HG02588 (cell line): ENCODE results near the gene RAB36.

Experiments
- ATAC-seq: cut with Tn5 transposase; IDR thresholded peaks from one replicate; pipeline ENCODE4 v1.9.1; 2021; ENCODE audit warnings: mild to moderate bottlenecking, moderate library complexity; ENCODE audit not compliant: unreplicated experiment

The RAB36 gene

GRCh38 chr22:23180301-23180892, 35.1 kb downstream of the RAB36 start, which contains the start of gene BCR:
Gene BCR, plus strand, starts transcription at chr22:23180509. Its CDS starts 452 bp downstream, at chr22:23180961.
- ATAC-seq = peak; percentile 60

- ATAC-seq = no peak
These were observed 35.8 kb downstream of the RAB36 start for GRCh38 chr22:23180893-23181720.

- ATAC-seq = no peak
These were observed 36.5 kb downstream of the RAB36 start for GRCh38 chr22:23181721-23182308.

DNA sequence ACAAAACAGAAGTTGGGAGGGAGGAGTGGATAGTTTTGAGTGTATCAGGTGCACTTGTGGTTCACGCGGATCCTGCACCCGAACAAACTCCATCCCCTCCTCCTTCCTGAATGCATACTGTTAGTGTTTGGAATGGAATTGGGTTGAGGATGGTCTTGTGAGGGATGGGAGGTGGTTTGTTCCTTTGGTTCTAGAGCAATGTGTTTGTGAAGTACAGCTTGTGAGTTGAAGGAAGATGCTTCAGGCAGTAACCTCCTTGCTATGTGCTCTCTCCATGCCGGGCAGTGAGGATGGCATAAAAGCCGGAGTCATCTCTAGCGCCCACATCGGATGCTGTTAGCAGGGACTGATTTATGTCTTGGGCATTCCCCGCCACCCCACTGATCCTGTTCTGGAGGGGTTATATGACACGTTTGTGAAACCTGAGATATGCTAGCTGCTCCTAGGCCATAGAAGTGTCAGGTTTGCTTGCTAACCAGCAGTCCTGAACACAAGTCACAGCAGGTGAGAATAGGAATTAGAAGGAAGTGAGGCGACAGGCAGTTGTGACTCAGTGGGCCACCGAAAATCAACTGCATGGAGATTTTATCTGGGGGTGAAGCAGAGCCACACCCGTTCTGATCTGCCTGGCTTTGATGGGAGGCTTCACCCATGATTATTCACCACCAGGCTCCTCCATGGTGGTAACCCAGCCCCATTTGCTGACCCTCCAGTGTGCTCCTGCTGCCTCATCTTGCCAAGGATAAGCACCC, 37.2 kb downstream of the RAB36 start:
- no peak for ATAC-seq

DNA sequence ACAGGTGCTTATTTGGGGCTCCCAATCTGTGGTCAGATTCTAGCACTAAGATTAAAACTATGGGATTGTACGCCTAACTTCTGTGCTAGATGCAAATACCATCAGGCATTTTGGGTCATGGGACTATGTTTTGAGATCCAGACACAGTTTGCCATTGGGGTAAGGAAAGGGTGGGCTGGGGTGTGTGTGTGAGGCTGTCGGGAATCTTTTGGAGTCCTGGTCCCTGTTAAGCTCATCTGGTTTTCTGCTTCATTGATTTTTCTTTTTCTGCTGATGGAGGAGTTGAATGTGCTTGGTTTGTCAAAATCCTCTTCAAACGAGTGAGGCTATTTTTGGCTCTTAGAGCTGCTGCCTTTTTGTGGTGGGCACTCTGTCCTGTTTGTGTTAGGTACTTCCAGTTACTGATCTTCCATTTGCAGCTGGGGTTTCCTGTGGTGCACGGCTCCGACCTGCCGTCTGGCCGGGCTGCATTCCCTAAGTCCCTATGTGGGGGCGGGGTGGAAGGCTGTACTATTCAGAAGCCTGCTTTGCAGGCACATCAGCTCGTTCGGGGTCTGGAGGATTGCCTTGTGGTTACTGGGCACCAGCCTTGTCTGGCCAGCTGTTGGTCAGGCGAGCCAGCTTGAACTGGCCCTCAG, 37.9 kb downstream of the RAB36 start:
- ATAC-seq = no peak

DNA sequence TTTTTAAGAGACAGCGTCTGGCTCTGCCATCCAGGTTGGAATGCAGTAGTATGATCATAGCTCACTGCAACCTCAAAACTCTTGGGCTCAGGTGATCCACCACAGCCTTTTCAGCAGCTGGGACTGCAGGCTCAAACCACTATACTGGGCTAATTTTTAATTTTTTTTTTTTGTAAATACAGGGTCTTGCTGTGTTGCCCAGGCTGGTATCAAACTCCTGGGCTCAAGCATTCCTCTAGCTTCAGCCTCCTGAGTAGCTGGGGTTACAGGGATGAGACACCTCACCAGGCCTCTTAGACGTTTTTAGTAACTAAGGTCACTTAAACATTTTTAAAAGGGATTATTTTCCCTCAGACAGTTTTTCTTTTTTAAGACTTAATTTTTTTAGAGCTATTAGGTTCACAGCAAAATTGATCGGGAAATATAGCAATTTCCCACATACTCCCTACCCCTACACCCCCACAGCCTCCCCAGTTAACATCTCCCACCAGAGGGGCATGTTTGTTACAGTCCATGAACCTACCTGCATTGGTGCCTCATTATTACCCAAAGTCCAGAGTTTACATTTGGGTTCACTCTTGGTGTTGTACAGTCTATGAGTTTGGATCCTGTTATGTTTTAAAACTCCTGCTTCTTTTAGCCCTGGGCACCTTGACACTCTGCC, 39.0 kb downstream of the RAB36 start:
- no peak for ATAC-seq

DNA sequence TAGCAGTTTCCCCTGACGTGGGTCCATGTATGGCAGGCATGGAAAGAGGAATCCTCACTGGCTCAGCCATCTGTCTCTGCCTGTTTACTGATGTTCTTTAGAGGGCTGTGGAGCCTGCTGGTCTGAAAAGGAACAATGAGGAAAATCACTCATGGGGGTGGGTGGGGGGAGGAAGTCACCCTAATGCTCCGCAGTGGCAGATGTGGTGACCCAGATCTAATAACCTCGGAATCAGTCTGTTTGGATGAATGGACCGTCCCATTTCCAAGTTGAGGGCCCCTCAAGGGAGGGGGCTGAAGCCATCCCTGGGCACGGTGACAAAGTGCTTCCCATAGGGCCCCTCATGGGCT, 39.5 kb downstream of the RAB36 start:
- ATAC-seq = no peak

GRCh38 chr22:23187211-23187610, 41.9 kb downstream of the RAB36 start:
- no peak for ATAC-seq

GRCh38 chr22:23187871-23188700, 42.8 kb downstream of the RAB36 start:
- no peak for ATAC-seq

GRCh38 chr22:23190526-23190925, 45.2 kb downstream of the RAB36 start:
- ATAC-seq = no peak

GRCh38 chr22:23192133-23192532, 46.9 kb downstream of the RAB36 start:
- no peak for ATAC-seq

GRCh38 chr22:23192558-23192957, 47.3 kb downstream of the RAB36 start:
- ATAC-seq = no peak

DNA sequence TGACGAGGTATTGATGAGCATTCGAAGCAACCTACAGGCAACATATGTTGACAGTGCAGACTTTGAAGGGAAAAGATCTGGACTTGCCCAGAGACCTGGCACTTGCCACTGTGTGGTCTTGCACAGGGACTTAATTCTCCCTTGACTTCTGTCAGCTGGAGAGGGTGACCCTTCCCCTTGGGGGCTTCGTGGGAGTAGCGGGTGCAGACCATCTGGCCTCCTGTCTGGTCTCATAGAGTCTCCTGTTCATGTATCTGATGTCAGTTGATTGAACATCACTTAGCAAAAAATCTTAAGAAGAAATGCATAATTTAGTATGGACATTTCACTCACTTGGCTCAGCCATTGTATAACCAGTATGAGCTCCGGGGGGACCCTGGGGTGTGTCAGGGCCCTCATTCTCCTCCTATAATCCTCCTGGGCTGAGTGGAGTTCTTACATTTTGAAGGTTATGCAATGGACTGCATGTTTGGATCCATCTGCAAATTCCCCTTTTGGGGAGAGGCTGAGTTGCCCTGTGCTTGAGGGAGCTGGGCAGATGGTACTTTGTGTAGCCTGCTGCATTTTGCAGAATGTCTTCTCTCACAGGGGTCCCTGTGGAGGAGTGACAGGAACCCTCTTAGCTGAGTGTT, 48.0 kb downstream of the RAB36 start:
- no peak for ATAC-seq

DNA sequence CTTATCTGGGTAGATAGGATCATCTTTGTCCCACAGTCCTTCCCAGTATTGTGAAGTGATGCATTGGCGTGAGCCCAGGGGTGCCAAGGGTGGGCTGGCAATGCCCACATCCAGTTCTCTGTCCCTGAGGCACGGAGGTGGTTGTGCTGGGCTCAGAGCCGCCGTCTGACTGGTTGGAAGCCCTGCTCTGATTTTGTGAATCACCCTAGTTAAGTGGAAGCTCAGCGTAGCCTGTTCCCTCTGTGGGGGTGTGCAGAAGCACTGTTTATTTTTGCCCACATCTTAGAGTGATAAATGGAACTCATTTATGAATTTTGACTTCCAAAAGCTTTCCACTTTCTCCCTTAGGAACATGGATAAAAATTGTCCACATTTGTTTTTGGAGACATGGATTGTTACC, 48.6 kb downstream of the RAB36 start:
- no peak for ATAC-seq

GRCh38 chr22:23196165-23196564, 50.9 kb downstream of the RAB36 start:
- no peak for ATAC-seq

DNA sequence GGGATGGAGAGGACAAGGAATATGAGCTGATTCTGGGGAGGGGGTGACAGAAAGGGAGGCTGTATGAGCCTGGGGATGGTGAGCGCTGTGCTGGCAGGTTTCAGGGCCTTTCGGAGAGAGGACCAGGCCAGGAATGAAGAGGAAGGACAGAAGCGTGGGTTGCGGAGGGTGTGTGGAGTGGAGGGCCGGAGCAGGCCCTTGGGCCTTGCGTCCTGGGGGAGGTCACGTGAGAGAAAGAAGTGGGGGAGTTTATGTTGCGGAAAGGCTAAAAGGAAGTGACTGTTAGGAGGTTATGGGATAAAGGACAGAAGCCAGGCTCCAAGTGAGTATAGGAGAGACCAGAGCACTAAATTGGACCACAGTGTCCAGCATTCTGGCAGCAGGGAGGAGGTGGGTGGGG, 52.6 kb downstream of the RAB36 start:
- ATAC-seq = no peak

DNA sequence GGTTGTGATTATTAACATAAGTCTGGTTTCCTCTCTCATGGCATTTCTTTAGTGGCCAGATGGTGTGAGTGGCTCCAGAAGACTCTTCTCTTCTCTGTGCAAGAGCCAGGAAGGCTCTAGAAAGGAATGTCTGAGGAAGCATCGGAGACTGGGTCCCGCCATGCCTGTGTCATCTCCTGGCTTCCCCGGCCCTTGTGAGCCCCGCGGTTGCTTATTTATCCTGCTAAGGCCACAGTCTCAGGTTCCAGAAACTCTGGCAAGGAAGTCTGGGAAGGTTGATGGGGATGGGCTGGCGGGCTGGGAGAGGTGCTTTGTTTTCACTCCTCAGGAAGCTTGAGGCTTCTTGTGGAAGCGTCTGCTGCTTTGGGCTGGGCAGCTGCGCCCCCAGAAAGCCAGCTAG, 53.9 kb downstream of the RAB36 start:
- no peak for ATAC-seq

DNA sequence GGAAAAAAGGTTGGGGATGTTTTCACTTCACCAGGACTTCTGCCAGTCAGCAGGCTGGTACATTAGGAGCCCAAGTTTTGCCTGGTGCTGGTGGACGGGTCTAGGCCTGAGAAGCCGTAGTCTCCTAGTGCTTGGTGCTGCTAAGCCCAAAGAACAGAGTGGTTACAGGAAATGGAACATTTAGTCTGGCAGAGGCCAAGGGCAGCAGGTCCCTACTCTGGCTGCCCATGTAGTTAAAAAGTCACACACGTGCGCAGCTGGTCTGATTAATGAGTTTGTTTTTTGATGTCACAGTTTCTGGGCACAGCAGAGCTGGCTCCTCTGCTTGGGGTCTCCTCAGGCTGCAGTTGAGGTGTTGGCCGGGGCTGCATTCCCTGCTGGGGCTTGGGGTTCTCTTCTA, 55.6 kb downstream of the RAB36 start:
- ATAC-seq = no peak

DNA sequence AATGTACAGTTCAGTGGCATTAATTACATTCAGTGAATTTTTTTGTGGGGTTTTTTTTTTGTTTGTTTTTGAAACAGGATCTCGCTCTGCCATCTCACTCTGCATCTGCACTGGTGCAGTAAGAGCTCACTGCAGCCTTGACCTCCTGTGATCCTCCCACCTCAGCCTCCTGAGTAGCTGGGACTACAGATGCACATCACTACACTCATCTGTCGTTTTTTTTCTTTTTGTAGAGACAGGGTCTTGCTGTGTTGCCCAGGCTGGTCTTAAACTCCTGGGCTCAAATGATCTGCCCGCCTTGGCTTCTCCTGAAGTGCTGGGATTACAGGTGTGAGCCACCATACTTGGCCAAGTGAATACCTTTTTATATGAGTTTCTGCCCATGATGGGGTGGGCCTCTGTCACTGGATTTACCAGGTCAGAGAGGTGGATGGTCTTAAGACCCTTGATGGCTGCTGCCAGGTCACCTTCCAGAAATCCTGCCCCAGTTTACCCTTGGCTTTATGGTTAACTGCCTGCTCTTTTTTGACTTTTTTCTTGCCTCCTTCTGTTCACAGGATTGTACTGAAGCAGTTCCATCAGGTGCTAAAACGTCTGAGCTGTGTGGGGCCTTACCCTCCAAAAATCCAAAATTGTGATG, 57.7 kb downstream of the RAB36 start:
- no peak for ATAC-seq
